ENCODE results near the gene EFHC1.
A peak's percentile ranks its signal among the peaks of the same experiment; 100 is the strongest.

Gene EFHC1

GRCh38 chr6:52560462-52560861, 140.3 kb downstream of the EFHC1 start:
- no peak overlapping the region for H2BK120ac ChIP-seq (ENCODE audit: low read depth, low read length)
- no peak overlapping the region for H4K8ac ChIP-seq (ENCODE audit: low read depth, low read length)
- H2AK5ac ChIP-seq (ENCODE audit: low read length): no peak overlapping the region
- H4K5ac ChIP-seq (ENCODE audit: low read length): no peak overlapping the region
- H3K4me2 ChIP-seq (ENCODE audit: low read length): no peak overlapping the region
- H2BK15ac ChIP-seq (replicated peaks; ENCODE audit: low read depth): no peak overlapping the region
- H2BK5ac ChIP-seq (ENCODE audit: low read length): no peak overlapping the region
- H3K56ac ChIP-seq (ENCODE audit: low read length): no peak overlapping the region
- no CpG with 5 or more reads among the region's 5 CpGs for WGBS (ENCODE audit: extremely low coverage, insufficient coverage, low lambda C conversion rate)
- no peak overlapping the region for H3K4me3 ChIP-seq (ENCODE audit: low read length)
- H3K4me1 ChIP-seq (ENCODE audit: control insufficient read depth, low read depth, low read length): peaks cover 11% of the 10 kb centered on the region
- H3K79me1 ChIP-seq (ENCODE audit: low read length): peaks cover 18% of the 10 kb centered on the region
- no peak overlapping the region for H3K23ac ChIP-seq (ENCODE audit: low read length)
- DNase-seq: no peak
- H3K4ac ChIP-seq (ENCODE audit: low read depth, low read length): no peak overlapping the region
- no peaks in the 10 kb centered on the region for H3K27me3 ChIP-seq (ENCODE audit: insufficient read depth, low read length, poor library complexity)
- peaks cover 47% of the 10 kb centered on the region for H3K79me2 ChIP-seq (ENCODE audit: control insufficient read depth, insufficient read depth, low read length)
- H3K27ac ChIP-seq (ENCODE audit: low read depth, low read length): no peak overlapping the region
- H3K36me3 ChIP-seq (ENCODE audit: control insufficient read depth, insufficient read depth, low read length): no peaks in the 10 kb centered on the region
- H3K9ac ChIP-seq (ENCODE audit: low read length): no peak overlapping the region
- H3K18ac ChIP-seq (ENCODE audit: low read length): no peak overlapping the region

- Histone ChIP-seq H3K27me3 (ENCODE audit: insufficient read depth, low read length, poor library complexity) (no peaks in the 10 kb centered on the region), H3K23ac (ENCODE audit: low read length) (no peak overlapping the region), H3K27ac (ENCODE audit: low read depth, low read length) (no peak overlapping the region), H2BK120ac (ENCODE audit: low read depth, low read length) (no peak overlapping the region), H3K4me2 (ENCODE audit: low read length) (no peak overlapping the region), H3K4me1 (ENCODE audit: control insufficient read depth, low read depth, low read length) (peaks cover 18% of the 10 kb centered on the region), H2AK5ac (ENCODE audit: low read length) (no peak overlapping the region), H2BK15ac (replicated peaks; ENCODE audit: low read depth) (no peak overlapping the region), H4K5ac (ENCODE audit: low read length) (no peak overlapping the region), H3K18ac (ENCODE audit: low read length) (no peak overlapping the region), H3K9ac (ENCODE audit: low read length) (no peak overlapping the region), H4K8ac (ENCODE audit: low read depth, low read length) (no peak overlapping the region), H3K4me3 (ENCODE audit: low read length) (no peak overlapping the region), H2BK5ac (ENCODE audit: low read length) (no peak overlapping the region), H3K56ac (ENCODE audit: low read length) (no peak overlapping the region), H3K79me2 (ENCODE audit: control insufficient read depth, insufficient read depth, low read length) (peaks cover 57% of the 10 kb centered on the region), H3K79me1 (ENCODE audit: low read length) (peaks cover 30% of the 10 kb centered on the region), H3K4ac (ENCODE audit: low read depth, low read length) (no peak overlapping the region), H3K36me3 (ENCODE audit: control insufficient read depth, insufficient read depth, low read length) (no peaks in the 10 kb centered on the region)
- no CpG with 5 or more reads among the region's 3 CpGs for WGBS (ENCODE audit: extremely low coverage, insufficient coverage, low lambda C conversion rate)
- no peak for DNase-seq
Observed at GRCh38 chr6:52562911-52563310, 142.8 kb downstream of the EFHC1 start.

- Histone ChIP-seq H3K27me3 (ENCODE audit: insufficient read depth, low read length, poor library complexity) (no peaks in the 10 kb centered on the region), H2BK120ac (ENCODE audit: low read depth, low read length) (no peak overlapping the region), H2AK5ac (ENCODE audit: low read length) (no peak overlapping the region), H4K8ac (ENCODE audit: low read depth, low read length) (no peak overlapping the region), H3K18ac (ENCODE audit: low read length) (no peak overlapping the region), H3K79me2 (ENCODE audit: control insufficient read depth, insufficient read depth, low read length) (peaks cover 70% of the 10 kb centered on the region), H2BK5ac (ENCODE audit: low read length) (no peak overlapping the region), H4K5ac (ENCODE audit: low read length) (no peak overlapping the region), H2BK15ac (replicated peaks; ENCODE audit: low read depth) (no peak overlapping the region), H3K4me1 (ENCODE audit: control insufficient read depth, low read depth, low read length) (peaks cover 19% of the 10 kb centered on the region), H3K4me2 (ENCODE audit: low read length) (no peak overlapping the region), H3K79me1 (ENCODE audit: low read length) (peaks cover 36% of the 10 kb centered on the region), H3K4me3 (ENCODE audit: low read length) (no peak overlapping the region), H3K9ac (ENCODE audit: low read length) (no peak overlapping the region), H3K36me3 (ENCODE audit: control insufficient read depth, insufficient read depth, low read length) (no peaks in the 10 kb centered on the region), H3K27ac (ENCODE audit: low read depth, low read length) (no peak overlapping the region), H3K4ac (ENCODE audit: low read depth, low read length) (no peak overlapping the region), H3K56ac (ENCODE audit: low read length) (no peak overlapping the region), H3K23ac (ENCODE audit: low read length) (no peak overlapping the region)
- DNase-seq: no peak
- no CpG with 5 or more reads among the region's 3 CpGs for WGBS (ENCODE audit: extremely low coverage, insufficient coverage, low lambda C conversion rate)
Observed at GRCh38 chr6:52564856-52565255, 144.7 kb downstream of the EFHC1 start.

- no peak overlapping the region for H3K9ac ChIP-seq (ENCODE audit: low read length)
- H3K4me1 ChIP-seq (ENCODE audit: control insufficient read depth, low read depth, low read length): peaks cover 29% of the 10 kb centered on the region
- H3K18ac ChIP-seq (ENCODE audit: low read length): no peak overlapping the region
- no peak overlapping the region for H4K8ac ChIP-seq (ENCODE audit: low read depth, low read length)
- H2BK5ac ChIP-seq (ENCODE audit: low read length): no peak overlapping the region
- WGBS (ENCODE audit: extremely low coverage, insufficient coverage, low lambda C conversion rate): no CpG with 5 or more reads among the region's 2 CpGs
- H3K23ac ChIP-seq (ENCODE audit: low read length): no peak overlapping the region
- no peak overlapping the region for H3K4me3 ChIP-seq (ENCODE audit: low read length)
- no peak overlapping the region for H3K4me2 ChIP-seq (ENCODE audit: low read length)
- H3K56ac ChIP-seq (ENCODE audit: low read length): no peak overlapping the region
- DNase-seq: no peak
- no peaks in the 10 kb centered on the region for H3K27me3 ChIP-seq (ENCODE audit: insufficient read depth, low read length, poor library complexity)
- no peak overlapping the region for H2BK15ac ChIP-seq (replicated peaks; ENCODE audit: low read depth)
- peaks cover 35% of the 10 kb centered on the region for H3K79me1 ChIP-seq (ENCODE audit: low read length)
- peak overlapping the region; percentile 27 for H3K4ac ChIP-seq (ENCODE audit: low read depth, low read length)
- H3K36me3 ChIP-seq (ENCODE audit: control insufficient read depth, insufficient read depth, low read length): no peaks in the 10 kb centered on the region
- H2BK120ac ChIP-seq (ENCODE audit: low read depth, low read length): no peak overlapping the region
- peaks cover 74% of the 10 kb centered on the region for H3K79me2 ChIP-seq (ENCODE audit: control insufficient read depth, insufficient read depth, low read length)
- H4K5ac ChIP-seq (ENCODE audit: low read length): no peak overlapping the region
- H2AK5ac ChIP-seq (ENCODE audit: low read length): no peak overlapping the region
- H3K27ac ChIP-seq (ENCODE audit: low read depth, low read length): no peak overlapping the region
Observed at GRCh38 chr6:52566201-52566600, 146.1 kb downstream of the EFHC1 start.

- peak; percentile 78 for DNase-seq
- H2BK15ac ChIP-seq (replicated peaks; ENCODE audit: low read depth): no peak overlapping the region
- no peak overlapping the region for H3K9ac ChIP-seq (ENCODE audit: low read length)
- H4K8ac ChIP-seq (ENCODE audit: low read depth, low read length): no peak overlapping the region
- H3K79me2 ChIP-seq (ENCODE audit: control insufficient read depth, insufficient read depth, low read length): peaks cover 81% of the 10 kb centered on the region
- H3K79me1 ChIP-seq (ENCODE audit: low read length): peaks cover 42% of the 10 kb centered on the region
- H3K18ac ChIP-seq (ENCODE audit: low read length): no peak overlapping the region
- no peak overlapping the region for H2BK5ac ChIP-seq (ENCODE audit: low read length)
- peaks cover 33% of the 10 kb centered on the region for H3K4me1 ChIP-seq (ENCODE audit: control insufficient read depth, low read depth, low read length)
- H4K5ac ChIP-seq (ENCODE audit: low read length): no peak overlapping the region
- no CpG with 5 or more reads among the region's 3 CpGs for WGBS (ENCODE audit: extremely low coverage, insufficient coverage, low lambda C conversion rate)
- H2AK5ac ChIP-seq (ENCODE audit: low read length): no peak overlapping the region
- no peak overlapping the region for H2BK120ac ChIP-seq (ENCODE audit: low read depth, low read length)
- H3K23ac ChIP-seq (ENCODE audit: low read length): no peak overlapping the region
- H3K4me2 ChIP-seq (ENCODE audit: low read length): no peak overlapping the region
- no peaks in the 10 kb centered on the region for H3K36me3 ChIP-seq (ENCODE audit: control insufficient read depth, insufficient read depth, low read length)
- no peak overlapping the region for H3K27ac ChIP-seq (ENCODE audit: low read depth, low read length)
- no peaks in the 10 kb centered on the region for H3K27me3 ChIP-seq (ENCODE audit: insufficient read depth, low read length, poor library complexity)
- no peak overlapping the region for H3K4me3 ChIP-seq (ENCODE audit: low read length)
- H3K56ac ChIP-seq (ENCODE audit: low read length): no peak overlapping the region
- H3K4ac ChIP-seq (ENCODE audit: low read depth, low read length): peak overlapping the region; percentile 27
Observed at GRCh38 chr6:52566853-52567279, 146.7 kb downstream of the EFHC1 start.

- H3K9ac ChIP-seq (ENCODE audit: low read length): no peak overlapping the region
- H3K4me3 ChIP-seq (ENCODE audit: low read length): no peak overlapping the region
- peaks cover 51% of the 10 kb centered on the region for H3K79me1 ChIP-seq (ENCODE audit: low read length)
- peaks cover 41% of the 10 kb centered on the region for H3K4me1 ChIP-seq (ENCODE audit: control insufficient read depth, low read depth, low read length)
- H4K5ac ChIP-seq (ENCODE audit: low read length): no peak overlapping the region
- H3K79me2 ChIP-seq (ENCODE audit: control insufficient read depth, insufficient read depth, low read length): peaks cover 87% of the 10 kb centered on the region
- H4K8ac ChIP-seq (ENCODE audit: low read depth, low read length): no peak overlapping the region
- no peaks in the 10 kb centered on the region for H3K27me3 ChIP-seq (ENCODE audit: insufficient read depth, low read length, poor library complexity)
- peak overlapping the region; percentile 78 for H3K27ac ChIP-seq (ENCODE audit: low read depth, low read length)
- H2BK5ac ChIP-seq (ENCODE audit: low read length): no peak overlapping the region
- peak; percentile 73 for DNase-seq
- H3K4ac ChIP-seq (ENCODE audit: low read depth, low read length): no peak overlapping the region
- no peak overlapping the region for H2BK15ac ChIP-seq (replicated peaks; ENCODE audit: low read depth)
- no peak overlapping the region for H3K4me2 ChIP-seq (ENCODE audit: low read length)
- H2BK120ac ChIP-seq (ENCODE audit: low read depth, low read length): no peak overlapping the region
- no peak overlapping the region for H3K23ac ChIP-seq (ENCODE audit: low read length)
- H2AK5ac ChIP-seq (ENCODE audit: low read length): no peak overlapping the region
- no peaks in the 10 kb centered on the region for H3K36me3 ChIP-seq (ENCODE audit: control insufficient read depth, insufficient read depth, low read length)
- H3K18ac ChIP-seq (ENCODE audit: low read length): no peak overlapping the region
- no peak overlapping the region for H3K56ac ChIP-seq (ENCODE audit: low read length)
- WGBS (ENCODE audit: extremely low coverage, insufficient coverage, low lambda C conversion rate): no CpG with 5 or more reads among the region's 4 CpGs
Observed at GRCh38 chr6:52568320-52568719, 148.2 kb downstream of the EFHC1 start.

All from mesendoderm (in vitro differentiated cells).